NCI-H2227 (cell line): ENCODE measurements around the gene FHOD1.
A peak's percentile ranks its signal among the peaks of the same experiment; 100 is the strongest.

Experiments used
- DNase-seq: peaks from one replicate; lab custom pipeline; 2025; ENCODE audit not compliant: unreplicated experiment; lab: John Stamatoyannopoulos, UW

The FHOD1 gene

DNA sequence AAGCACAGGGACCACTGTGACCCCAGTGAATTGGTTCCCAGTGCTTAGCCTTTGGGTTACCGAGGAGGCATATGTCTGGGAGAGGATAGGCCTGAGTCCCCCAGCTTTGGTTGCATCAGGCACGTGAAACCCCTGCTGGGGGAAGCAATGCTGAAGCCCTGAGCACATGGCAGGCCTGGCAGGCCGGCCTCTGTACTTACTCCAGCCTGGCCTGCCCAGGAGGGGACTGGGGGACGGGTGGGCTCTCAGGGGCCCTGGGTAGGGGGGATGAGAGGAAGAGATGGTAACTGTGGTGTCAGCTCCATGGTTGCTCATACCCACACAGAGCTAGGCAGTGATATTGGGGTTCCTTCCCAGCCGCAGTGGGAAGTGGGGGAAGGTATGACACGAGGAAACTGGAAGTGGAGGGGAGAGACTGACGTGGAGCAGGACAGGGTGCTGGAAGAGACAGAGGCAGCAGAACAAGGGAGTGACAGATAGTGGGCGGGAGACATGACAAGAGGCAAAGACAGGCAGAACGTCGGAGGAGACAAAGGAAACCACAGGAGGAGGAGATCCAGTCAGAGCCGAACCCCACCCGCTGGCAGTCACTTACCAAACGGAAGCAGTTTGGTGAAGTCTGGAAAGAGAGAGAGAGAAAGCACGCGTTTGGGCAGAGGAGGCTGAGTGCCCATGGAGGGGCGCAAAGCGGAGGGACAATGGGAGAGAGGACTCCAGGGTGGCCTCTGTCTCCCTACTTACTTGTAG is 11.3 kb downstream of the FHOD1 start:
- DNase-seq: no peak

DNA sequence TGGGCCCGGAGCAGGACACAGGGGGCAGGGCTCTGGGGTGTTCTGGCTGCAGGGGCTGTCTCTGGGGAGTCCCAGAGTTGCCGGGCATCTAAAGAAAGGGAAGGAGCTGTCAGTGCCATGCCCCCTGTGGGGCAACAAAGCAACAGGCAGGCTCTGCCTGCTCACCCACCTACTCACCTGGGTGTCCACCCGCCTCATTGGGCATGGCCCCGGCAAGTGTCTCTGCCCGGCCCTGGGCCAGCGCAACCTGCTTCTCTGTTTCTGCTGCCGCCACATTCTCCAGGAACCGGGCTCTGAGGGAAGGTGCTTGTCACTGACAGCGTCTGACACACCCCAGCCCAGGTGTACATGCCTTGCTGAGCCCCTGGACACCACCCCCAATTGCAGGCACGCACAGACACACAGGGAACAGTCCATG is 13.1 kb downstream of the FHOD1 start:
- DNase-seq: no peak

DNA sequence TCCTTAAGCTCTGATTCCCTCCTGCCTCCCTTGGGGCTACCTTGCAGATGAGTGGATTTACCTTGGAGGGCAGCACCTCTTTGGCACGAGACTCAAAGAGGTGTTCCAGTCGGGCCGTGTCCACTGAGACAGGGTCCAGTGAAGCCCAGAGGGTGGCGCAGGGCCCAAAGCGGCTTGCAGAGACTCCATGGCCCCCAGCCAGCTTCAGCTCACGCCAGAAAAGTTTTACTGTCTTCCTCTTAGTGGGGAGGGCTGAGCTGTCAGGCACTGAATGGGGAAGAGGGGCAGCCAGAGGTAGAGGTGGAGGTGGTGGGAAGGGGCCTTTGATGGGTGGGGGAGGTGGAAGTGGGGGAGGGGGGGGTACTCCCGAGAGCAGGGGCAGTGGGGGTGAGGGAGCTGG is 13.7 kb downstream of the FHOD1 start:
- no peak for DNase-seq

DNA sequence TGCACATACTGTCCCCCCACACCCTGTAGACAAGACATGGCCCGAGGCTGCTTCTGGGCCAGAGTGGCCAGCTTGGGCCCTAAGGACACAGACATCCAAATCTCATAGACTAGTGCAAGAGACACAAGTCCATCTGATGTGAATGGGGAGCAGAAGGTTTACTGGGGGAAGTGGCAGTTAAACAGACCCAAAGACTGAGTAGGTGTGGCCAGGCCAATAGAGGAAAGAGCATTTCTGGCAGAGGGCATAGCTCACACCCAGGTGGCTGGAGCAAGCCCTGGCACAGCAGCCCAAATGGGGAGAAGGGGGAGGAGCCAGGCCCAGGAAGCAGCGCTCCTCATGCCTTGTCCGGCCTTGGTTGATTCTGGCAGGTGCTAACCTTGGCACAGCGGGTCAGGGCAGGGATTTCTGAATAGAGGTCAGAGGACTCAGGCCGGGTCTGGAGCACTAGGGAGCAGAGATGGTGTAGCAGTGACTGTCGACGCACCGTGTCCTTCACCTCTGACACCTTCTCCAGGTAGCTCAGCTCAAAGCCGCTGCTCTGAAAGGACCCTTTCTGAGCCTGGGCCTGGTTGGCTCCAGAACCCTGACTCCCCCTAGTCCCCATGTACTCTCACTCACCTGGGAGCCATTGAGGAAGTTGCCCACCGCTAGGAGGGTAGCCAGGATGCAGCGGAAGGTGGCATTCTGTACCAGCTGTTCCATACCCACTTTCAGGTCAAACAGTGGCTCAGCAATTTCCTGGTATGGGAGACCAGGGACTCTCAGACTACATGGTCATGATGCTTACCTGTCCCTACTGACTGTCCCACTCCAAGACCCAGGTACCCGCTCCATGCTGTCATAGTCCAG is 16.2 kb downstream of the FHOD1 start:
- no peak for DNase-seq

DNA sequence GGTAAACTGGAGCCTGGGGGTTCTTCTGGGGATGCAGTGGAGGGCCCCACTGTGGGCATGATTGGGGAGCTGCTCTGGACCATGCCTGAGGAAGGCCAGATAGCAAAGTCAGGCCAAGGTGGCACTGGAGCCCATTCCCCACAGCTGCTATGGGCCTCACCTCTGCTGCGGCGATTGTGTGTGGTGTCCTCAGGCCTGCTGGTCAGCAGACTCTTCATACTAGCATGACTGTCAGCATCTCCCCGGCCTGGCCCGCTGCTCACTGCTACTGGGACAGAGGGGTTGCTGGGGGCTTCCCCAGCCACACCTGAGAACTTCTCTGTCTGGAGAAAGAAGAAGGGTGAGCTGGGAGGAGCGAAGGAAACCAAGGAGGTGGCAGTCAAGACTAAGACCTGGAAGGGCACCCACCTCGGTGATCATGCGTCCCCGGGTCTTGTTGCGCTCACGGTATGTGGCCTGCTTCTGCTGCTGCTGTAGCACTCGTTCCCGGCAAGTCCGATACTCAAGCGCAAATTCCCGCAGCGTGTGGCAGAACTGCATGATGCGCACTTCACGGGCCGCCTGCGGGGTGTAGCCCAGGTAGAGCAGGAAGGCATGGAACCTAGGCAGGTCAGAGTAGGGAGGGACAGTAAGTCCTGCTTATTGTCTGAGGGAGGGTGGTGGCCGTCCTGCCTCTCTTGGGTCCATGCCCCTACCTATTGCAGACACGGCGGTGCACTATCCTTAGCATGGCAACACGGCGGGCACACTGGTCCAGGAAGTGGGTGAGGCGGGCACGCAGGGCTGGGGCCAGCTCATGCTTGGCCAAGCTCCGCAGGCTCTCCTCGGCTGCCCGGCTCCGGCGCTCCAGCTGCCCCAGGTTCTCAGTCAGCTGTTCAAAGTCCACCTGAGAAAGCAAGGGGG is 17.1 kb downstream of the FHOD1 start:
- no peak for DNase-seq

DNA sequence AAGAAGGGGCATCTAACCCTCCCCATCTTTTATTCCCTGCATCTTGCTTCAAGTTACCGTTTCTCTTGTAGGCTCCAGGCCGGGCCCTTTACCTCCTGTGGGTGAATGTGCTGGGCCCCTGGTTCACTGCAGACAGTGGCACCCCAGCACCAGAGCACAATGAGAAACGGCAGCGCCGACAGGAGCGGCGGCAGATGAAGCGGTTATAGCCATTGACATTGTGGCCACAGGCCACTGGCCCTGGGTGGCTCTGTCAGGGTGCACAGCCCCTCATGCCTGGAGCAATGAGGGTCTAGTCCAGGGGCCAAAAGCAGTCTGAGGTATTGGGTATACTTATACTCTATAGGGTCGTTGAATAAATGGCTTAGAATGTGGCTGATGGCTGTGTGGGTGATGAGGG is 18.4 kb downstream of the FHOD1 start:
- no peak for DNase-seq

DNA sequence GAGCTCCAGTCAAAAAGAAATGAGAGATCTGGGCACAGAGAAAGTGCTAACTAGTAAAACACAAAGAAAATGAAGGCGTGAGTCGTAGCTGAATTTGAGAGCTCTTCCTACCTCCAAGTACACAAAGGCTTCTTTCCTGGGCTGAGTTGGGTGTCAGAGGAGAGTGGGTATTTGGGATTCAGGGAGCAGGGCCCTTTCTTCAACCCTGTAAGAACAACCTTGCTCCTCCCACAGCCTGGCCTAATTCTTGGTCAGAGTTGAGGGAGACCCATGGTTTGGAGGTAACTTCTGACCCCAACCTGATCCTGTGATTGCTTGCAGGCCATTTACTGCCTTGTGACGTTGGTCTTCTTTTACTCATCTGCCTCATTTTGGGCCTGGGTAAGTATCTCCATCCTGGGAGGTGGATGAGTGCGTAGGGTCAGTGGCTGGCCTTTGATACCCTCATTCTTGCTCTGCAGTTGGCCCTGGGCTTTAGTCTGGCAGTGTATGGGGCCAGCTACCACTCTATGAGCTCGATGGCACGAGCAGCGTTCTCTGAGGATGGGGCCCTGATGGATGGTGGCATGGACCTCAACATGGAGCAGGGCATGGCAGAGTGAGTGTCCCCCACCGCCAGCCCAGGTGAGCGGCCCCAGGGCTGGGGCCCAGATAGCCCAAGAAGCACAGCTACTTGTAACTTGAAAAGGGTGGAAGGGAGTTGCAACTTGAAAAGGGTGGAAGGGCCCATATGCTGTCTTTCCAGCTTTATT is 19.1 kb downstream of the FHOD1 start:
- no peak for DNase-seq

DNA sequence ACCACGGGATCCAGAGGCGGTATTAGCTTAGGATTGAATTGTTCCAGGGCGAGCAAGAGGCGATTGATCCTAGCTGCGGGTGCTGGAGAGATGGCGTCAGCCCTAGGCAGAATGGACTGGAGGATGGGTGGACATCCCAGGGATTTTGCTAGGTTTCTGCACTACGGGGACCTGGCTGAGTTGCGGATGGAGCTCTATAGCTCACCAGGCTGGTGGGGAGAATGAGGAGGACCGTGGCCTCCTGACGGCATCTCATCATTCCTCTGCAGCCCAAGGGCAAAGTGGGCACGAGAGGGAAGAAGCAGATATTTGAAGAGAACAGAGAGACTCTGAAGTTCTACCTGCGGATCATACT is 19.7 kb downstream of the FHOD1 start:
- no peak for DNase-seq

DNA sequence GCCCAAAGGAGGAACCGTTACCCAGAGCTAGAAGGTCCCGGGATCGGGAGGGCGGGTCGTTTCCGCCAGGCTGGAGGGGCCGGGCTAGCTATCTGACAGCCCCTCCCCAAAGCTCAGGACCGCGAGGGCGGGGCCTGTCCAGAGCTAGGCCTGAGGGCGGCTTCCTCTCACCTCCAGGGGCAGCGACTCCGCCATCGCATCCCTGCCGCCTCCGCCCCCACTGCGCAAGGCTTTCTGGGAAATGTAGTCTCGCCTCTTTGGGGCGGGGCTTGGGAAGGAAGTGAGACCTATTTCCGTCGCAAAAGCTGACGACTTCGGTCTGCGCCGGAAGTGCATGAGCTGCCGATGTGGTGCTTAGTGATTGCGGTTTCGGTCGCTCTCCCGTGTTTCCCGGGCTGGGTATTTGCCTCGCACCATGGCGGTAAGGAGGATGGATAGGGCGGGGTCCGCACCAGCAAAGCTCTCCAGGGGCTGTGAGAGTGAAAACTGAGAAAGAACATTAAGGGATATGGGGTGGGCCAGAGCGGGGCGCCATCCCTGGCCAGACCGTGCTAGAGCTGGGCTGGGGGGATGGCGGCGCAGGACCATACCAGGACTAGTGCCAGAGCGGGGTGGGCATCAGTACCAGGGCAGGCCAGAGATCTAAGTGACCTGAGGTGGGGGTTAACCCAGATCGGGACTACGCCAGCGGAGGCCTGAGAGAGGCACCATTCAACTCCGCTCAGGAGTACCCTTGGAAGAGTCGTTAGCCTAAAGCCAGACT is 20.3 kb downstream of the FHOD1 start, which contains the start of gene TMEM208:
TMEM208 (plus strand) TSS at position 327 of the 763 bp plus-strand sequence; CDS start at position 416, 89 bp downstream.
- peak; percentile 98 for DNase-seq

DNA sequence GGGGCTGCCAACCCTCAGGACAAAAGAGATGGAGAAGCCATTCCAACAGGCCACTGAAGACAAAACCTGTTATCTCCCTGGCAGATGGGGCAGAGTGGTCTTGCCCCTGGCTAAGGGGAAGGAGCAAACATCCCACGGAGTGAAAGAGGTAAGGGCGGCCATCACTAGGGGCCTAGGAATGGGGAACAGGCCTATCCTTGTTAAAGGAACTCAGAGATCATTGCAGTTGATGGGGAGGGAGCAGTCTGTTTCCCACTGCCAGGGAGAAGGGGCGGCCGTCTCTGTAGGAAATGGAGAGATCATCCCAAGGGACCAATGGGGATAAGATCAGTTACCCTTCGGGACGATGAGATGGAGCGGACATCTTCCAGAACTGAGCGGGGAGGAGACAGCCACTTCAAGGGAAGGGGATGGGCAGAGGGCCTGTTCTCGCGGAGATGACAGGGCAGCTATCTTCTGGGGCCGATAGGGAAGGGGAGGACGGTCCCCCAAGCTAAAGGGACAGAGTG is 20.9 kb downstream of the FHOD1 start:
- no peak for DNase-seq

DNA sequence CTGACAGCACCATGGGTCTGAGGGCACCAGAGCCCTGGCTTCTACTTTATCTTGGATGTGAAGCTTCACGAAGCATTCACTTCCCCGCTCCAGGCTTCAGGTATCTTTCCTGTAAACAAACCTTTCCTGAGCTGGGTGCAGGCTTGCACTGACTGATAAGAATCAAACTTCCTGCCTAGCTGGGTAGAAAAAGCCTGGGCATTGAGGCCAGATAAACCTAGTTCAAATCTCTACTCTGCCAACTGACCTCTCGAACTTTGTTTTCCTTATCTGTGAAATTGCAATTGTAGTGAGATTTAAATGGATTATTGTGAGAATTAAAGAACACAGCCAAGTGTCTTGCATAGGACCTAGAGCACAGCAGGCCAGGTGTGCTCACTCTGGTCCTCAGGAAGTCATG is 23.3 kb downstream of the FHOD1 start:
- no peak for DNase-seq

DNA sequence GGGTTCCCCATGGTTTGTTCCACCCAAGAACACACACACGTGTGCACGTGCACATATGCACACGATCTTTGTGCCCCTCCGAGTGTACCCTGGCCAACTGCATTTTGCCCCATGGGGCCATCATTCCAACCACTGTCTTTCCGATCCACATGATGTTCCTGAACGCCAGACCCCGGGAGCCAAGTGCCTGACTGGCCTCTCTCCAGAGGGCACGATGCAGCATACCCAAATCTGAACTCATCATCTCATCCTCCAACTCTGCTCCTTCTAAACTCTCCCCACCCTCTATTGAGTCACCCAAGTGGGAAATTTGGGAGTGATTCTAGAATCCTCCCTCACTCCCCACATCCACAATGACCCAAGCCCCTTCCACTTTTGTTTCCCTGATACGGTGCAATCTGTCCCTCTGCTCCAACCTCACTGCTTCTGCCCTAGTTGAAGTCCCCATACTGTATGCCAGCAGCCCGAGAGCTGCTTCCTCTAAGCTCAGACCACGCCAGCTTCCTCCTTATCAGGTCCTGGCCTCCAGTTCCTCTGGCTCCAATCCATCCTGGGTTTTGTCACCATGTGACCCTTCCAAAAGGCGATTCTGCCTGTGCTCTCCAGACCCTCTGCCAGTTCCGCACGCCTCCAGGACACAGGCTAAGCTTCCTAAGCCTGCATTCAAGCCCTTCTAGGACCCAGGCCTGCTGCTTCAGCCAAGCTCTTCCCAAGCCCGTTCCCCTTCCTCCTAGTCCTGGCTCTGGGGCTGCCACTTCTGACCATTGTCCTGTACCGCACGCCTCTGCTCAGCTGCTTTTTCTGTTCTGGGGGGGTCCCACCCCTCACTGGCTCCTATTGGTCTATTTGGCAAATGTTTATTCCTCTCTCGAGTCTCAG is 30.4 kb downstream of the FHOD1 start:
- no peak for DNase-seq

DNA sequence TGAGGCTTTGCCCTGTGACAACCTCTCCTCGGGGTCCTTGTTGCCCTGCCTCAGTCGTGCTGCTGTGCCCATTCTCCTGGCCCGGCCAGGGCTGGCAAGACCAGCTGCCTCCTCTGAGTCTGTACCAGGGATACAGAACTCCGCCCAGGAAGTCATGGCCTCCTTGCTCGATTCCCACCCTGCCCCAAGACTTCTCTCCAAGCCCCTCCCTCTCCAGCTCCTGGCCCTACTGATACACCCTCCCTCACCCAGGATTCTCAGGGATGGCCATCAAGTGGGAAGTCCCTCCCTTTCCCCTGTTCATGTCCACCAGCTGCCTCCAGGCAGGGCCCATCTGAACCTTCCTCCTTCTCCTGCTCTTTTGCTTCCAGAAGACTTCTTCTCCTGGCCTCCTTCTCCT is 31.6 kb downstream of the FHOD1 start:
- DNase-seq: no peak

DNA sequence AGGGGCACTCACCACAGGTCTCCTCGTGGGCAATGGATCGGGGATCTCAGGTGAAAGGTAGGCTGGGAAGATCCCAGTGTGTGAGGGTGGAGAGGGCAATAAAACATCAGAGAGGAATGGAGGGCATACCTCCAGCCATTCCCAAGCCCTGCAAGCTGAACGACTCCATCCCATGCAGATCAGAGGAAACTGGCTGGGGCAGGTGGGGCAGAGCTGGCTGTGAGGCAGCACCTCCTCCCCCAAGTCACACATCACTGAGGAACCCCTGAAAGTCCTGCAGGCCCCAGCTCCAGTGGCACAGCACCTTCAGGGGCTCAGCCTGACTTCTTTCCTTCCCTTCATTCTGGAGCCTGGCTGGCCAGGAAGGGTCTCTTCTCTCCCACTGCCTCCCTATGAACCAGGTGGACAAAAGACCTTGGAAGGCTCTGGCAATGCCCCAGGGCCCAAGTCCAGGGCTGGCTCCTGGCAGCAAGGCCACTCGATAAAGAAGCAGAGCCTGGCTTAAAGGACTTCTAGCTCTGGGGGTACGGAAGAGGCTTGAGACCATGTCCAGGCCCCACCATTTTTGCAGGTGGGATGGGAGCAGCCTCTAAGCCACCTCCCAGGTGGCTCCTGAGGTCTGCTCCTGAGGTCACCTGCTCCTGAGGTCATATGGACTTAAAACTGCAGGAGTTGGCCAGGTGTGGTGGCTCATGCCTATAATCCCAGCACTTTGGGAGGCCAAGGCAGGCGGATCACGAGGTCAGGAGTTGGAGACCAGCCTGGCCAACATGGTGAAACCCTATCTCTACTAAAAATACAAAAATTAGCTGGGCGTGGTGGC is 33.9 kb downstream of the FHOD1 start:
- no peak for DNase-seq

DNA sequence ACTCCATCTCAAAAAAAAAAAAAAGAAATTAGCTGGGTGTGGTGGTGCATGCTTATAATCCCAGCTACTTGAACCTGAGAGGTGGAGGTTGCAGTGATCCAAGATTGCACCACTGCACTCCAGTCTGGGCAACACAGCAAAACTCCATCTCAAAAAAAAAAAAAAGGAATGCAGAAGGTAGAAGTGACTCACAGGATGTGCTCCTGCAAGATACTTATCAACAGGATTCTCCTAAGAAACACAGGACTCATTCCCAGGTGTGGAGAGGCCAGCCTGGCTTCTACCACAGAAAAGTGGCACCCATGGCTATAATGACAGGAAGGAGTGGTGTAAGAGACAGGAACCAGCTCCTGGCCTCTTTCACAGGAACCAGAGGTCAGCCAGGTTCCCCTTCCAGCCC is 34.5 kb downstream of the FHOD1 start:
- DNase-seq: no peak

DNA sequence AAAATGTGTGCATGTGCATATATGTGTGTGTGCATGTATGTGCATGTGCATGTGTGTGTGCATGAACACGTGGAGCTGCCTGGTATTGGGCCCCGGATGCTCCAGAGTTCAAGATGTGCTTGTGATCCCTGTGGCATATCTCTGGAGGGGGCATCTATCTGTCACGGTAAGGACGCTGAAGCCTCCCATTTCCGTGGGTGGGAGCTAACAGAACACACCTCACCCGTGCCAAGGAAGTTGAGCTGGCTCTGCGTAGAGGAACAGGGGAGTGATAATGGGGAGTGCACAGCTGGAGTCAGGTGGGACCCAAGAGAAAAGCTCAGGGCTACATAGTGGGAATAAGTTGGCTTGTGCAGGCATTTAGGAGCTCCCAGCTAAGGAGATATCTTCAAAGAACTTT is 35.6 kb downstream of the FHOD1 start:
- no peak for DNase-seq

DNA sequence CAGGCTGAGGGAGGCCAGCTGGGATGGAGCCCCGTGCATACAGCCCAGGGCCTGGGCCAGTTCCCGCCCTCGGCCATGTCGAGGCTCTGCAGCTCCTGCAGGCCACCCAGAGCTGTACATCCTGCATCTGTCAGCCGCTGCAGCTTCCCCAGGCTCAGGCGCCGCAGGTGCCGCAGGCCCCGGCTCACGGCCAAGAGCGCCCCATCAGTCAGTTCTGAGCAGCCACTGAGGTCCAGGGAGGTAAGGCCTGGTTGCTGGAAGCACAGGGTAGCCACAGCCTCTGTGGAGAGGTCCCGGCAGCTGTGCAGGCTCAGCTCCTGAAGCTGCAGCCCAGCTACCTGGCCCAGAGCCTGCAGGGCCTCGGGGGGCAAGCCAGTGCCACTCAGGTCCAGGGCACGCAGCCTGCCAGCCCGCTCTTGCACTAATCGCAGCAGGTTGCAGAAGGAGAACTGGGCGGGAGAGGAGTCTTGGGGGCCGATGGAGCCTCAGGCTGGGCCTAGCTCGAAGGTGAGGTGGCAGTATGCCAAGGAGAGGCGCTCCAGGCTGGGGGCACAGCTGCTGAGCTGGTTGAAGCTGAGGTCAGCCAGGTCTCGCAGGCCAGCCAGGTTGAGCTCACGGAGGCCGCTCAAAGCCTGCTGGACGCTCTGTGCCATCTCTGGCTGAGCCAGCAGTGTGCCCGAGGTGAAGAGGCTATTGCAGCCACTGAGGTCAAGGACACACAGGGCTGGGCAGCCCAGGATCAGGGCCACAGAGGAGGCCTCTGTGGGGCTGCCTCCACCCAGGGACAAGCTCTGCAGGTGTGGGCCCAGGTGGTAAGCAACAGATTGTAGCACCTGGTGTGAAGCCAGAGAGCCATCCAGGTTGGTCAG is 37.0 kb downstream of the FHOD1 start:
- no peak for DNase-seq
